Stomach (tissue), 9 donors: ENCODE data around the gene TRMT1. TPM values are rescaled to one million over a fixed set of nuclear protein-coding genes. Genes with fewer than 3 reads are reported as not detected.

Source experiments
- DNase-seq, 2 donors: peaks; one replicate each; pipeline versions ENCODE4 v3.0.0 to v3.0.0-alpha.2; 2013 to 2019
- H3K27ac ChIP-seq, 5 donors: fragments of 200-600 bp in 4 of 5; sonication (generic) in 4 of 5; one replicate each; pipeline ENCODE4 v1.5.1; 2013 to 2019; ENCODE audit warnings: mild to moderate bottlenecking in 1 of 5, moderate library complexity in 1 of 5
- H3K27me3 ChIP-seq, 3 donors: fragments of 200-600 bp; sonication (generic); one replicate each; pipeline ENCODE4 v1.5.1; 2017 to 2019; ENCODE audit warnings: mixed run types in 1 of 3
- H3K36me3 ChIP-seq, 4 donors: fragments of 200-600 bp; sonication (generic); 1 replicate in 3 of 4; 2 replicates in 1 of 4; pipeline ENCODE4 v1.5.1; 2016 to 2019
- H3K4me1 ChIP-seq, 4 donors: fragments of 200-600 bp; sonication (generic); one replicate each; pipeline ENCODE4 v1.5.1; 2016 to 2019
- H3K4me3 ChIP-seq, 4 donors: fragments of 200-600 bp; sonication (generic) in 3 of 4; one replicate each; pipeline ENCODE4 v1.5.1; 2016 to 2019; ENCODE audit warnings: mild to moderate bottlenecking in 1 of 4
- H3K9me3 ChIP-seq, 4 donors: fragments of 200-600 bp; sonication (generic); one replicate each; pipeline ENCODE4 v1.5.1; 2016 to 2019
- EP300 ChIP-seq: sonication (generic); formaldehyde crosslinking; IDR thresholded peaks from one replicate; pipeline ENCODE4 v1.6.1; 2017; ENCODE audit warnings: antibody characterized with exemption
- POLR2A ChIP-seq, 4 donors: fragments of 450-650 bp; IDR thresholded peaks; one replicate each; pipeline ENCODE4 v1.6.1; 2016; ENCODE audit warnings: antibody characterized with exemption in 4 of 4, control low read depth in 2 of 4, mild to moderate bottlenecking in 1 of 4, moderate library complexity in 1 of 4
- POLR2AphosphoS5 ChIP-seq, 3 donors: sonication (generic); formaldehyde crosslinking; IDR thresholded peaks; one replicate each; pipeline ENCODE4 v1.6.1; 2016; ENCODE audit warnings: antibody characterized with exemption in 3 of 3
- WGBS, 5 donors: extraction: QIAGEN DNeasy Blood & Tissue Kit in 3 of 5; methylation state at CpG; one replicate each; pipeline versions ENCODE4 v1.1.5 to v1.1.7; 2013 to 2018; 5-methylcytosine and 5-hydroxymethylcytosine counted together
- intact Hi-C: fragments of 100-400 bp; cut with DNase I; formaldehyde crosslinking; loops from one replicate; pipeline ENCODE4 v1.15.1; 2023; ENCODE audit warnings: low total_unique reads
- polyA plus RNA-seq, 3 donors: library from polyadenylated mRNA; stranded (reverse); fragments of 200-250 nt; gene quantifications; one replicate each; pipeline ENCODE4 v1.2.3, GENCODE V29; 2013
- total RNA-seq, 5 donors: library from RNA; depleted of rRNA; stranded (reverse); fragments of >200 nt; gene quantifications; one replicate each; pipeline versions ENCODE4 v1.1.0 to v1.2.3, GENCODE V29; 2014 to 2016
- TF ChIP-seq, protein P1 (sequence below), 7 experiments: fragments of 450-650 bp in 4 of 7; fragments of 200-600 bp in 3 of 7; sonication (generic) in 3 of 7; IDR thresholded peaks; one replicate each; pipeline ENCODE4 v1.5.1; 2016 to 2019; ENCODE audit warnings: antibody characterized with exemption in 7 of 7, control low read depth in 2 of 7, mild to moderate bottlenecking in 1 of 7
- donor health status: healthy with polysubstance abuse.
- donor health status: Bipolar disorder and iron deficiency.
- donor health status: healthy.

The TRMT1 gene
- total and polyA plus RNA-seq, 8 donors, result 29.6 to 373 (median 58.6) TPM

- Histone ChIP-seq H3K27me3 (no peaks in the 10 kb centered on the region), H3K4me3 (no peak overlapping the region), H3K4me1 (peaks cover 0 to 26% (median 10%) of the 10 kb centered on the region in 4 donors), H3K27ac (no peak overlapping the region), H3K9me3 (no peaks in the 10 kb centered on the region), H3K36me3 (peaks cover 37 to 57% (median 55%) of the 10 kb centered on the region in 4 donors)
- TF ChIP-seq POLR2AphosphoS5 (IDR thresholded peaks at IDR 0.05), result no peak
- no peak for TF ChIP-seq EP300
- TF ChIP-seq, protein P1, sequence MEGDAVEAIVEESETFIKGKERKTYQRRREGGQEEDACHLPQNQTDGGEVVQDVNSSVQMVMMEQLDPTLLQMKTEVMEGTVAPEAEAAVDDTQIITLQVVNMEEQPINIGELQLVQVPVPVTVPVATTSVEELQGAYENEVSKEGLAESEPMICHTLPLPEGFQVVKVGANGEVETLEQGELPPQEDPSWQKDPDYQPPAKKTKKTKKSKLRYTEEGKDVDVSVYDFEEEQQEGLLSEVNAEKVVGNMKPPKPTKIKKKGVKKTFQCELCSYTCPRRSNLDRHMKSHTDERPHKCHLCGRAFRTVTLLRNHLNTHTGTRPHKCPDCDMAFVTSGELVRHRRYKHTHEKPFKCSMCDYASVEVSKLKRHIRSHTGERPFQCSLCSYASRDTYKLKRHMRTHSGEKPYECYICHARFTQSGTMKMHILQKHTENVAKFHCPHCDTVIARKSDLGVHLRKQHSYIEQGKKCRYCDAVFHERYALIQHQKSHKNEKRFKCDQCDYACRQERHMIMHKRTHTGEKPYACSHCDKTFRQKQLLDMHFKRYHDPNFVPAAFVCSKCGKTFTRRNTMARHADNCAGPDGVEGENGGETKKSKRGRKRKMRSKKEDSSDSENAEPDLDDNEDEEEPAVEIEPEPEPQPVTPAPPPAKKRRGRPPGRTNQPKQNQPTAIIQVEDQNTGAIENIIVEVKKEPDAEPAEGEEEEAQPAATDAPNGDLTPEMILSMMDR (IDR thresholded peaks at IDR 0.05), result no peak
- no peak for TF ChIP-seq POLR2A (IDR thresholded peaks at IDR 0.05)
- DNase-seq, result no peak
- WGBS, 5 donors, result 92 to 95% (median 95%) methylated on average over 43 to 60 of the region's 60 CpGs
- intact Hi-C loops, result no loop called here
Observed at GRCh38 chr19:13135068-13136062, 18.8 kb upstream of the TRMT1 start.

DNA sequence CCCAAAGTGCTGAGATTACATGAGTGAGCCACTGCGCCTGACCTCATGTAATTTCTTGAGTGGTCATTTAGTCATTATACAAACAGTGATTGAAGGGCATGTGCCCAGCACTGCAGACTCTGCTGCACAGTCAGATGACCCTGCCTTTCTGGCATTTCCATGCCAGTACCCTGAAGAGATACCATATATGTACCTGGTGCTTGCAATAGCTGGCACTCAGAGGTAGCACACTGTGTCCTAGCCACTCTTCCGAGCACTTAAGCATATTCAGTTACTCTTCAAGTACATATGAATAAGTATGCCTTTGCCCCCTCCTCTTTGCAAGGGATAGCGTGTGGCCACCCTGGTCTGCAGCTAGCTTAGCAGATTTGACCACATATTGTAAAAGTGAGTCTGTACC, 18.1 kb upstream of the TRMT1 start:
- Histone ChIP-seq H3K4me1 (peaks cover 0 to 26% (median 10%) of the 10 kb centered on the region in 4 donors), H3K36me3 (peaks cover 37 to 51% (median 49%) of the 10 kb centered on the region in 4 donors), H3K4me3 (no peak overlapping the region), H3K27ac (no peak overlapping the region), H3K27me3 (no peaks in the 10 kb centered on the region), H3K9me3 (no peaks in the 10 kb centered on the region)
- 83 to 96% (median 92%) methylated on average over 3 of the region's 3 CpGs for WGBS, 5 donors
- no peak for TF ChIP-seq POLR2AphosphoS5 (IDR thresholded peaks at IDR 0.05)
- no peak for TF ChIP-seq POLR2A (IDR thresholded peaks at IDR 0.05)
- no peak for TF ChIP-seq EP300
- TF ChIP-seq, protein P1 (IDR thresholded peaks at IDR 0.05), result no peak
- no peak for DNase-seq
- intact Hi-C loops, result no loop called here

DNA sequence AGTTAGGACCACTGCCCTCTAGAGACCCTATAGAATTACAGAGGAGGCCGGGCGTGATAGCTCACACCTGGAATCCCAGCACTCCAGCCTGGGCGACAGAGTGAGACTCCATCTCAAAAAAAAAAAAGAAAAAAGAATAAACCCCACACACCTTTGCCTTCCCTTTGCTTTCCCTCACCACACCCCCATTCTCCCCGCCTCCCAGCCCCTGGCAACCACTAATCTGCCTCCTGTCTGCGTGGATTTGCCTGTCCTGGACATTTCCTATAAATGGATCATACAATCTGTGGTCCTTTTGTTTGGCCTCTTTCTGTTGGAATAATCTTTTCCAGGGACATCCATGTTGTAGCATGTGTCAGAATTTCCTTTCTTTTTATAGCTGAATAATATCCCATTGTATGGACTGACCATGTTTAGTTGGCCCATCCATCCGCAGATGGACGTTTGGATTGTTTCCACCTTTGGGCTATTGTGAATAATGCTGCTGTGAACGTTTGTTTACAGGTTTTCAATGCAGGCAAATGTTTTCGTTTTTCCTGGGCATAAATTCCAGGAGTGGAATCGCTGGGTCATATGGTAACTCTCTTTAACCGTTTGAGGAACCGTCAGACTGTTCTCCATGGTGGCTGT, 16.8 kb upstream of the TRMT1 start:
- peaks cover 0 to 34% (median 15%) of the 10 kb centered on the region in 4 donors for H3K4me1 ChIP-seq
- peaks cover 31 to 38% (median 36%) of the 10 kb centered on the region in 4 donors for H3K36me3 ChIP-seq
- no peak for TF ChIP-seq POLR2A (IDR thresholded peaks at IDR 0.05)
- no peak for TF ChIP-seq EP300
- no peak for TF ChIP-seq POLR2AphosphoS5 (IDR thresholded peaks at IDR 0.05)
- TF ChIP-seq, protein P1 (IDR thresholded peaks at IDR 0.05), result no peak
- peak overlapping the region in 1 of 5 donors; percentile 34 for H3K27ac ChIP-seq
- WGBS, 5 donors, result 64 to 75% (median 68%) methylated on average over 12 of the region's 12 CpGs
- H3K9me3 ChIP-seq, result no peaks in the 10 kb centered on the region
- intact Hi-C loops, result no loop called here
- H3K27me3 ChIP-seq, result no peaks in the 10 kb centered on the region
- H3K4me3 ChIP-seq, result no peak overlapping the region
- no peak for DNase-seq

- Histone ChIP-seq H3K9me3 (no peaks in the 10 kb centered on the region), H3K36me3 (peaks cover 24 to 31% (median 29%) of the 10 kb centered on the region in 4 donors), H3K4me3 (no peak overlapping the region), H3K4me1 (peaks cover 0 to 41% (median 19%) of the 10 kb centered on the region in 4 donors), H3K27ac (peak overlapping the region in 1 of 5 donors; percentile 34), H3K27me3 (no peaks in the 10 kb centered on the region)
- no peak for TF ChIP-seq POLR2A (IDR thresholded peaks at IDR 0.05)
- TF ChIP-seq, protein P1 (IDR thresholded peaks at IDR 0.05), result no peak
- TF ChIP-seq POLR2AphosphoS5 (IDR thresholded peaks at IDR 0.05), result no peak
- no peak for TF ChIP-seq EP300
- WGBS, 5 donors, result 61 to 81% (median 67%) methylated on average over 8 of the region's 8 CpGs
- intact Hi-C loops, result no loop called here
- DNase-seq, result no peak
Observed at GRCh38 chr19:13132471-13133180, 16.1 kb upstream of the TRMT1 start.
